DMS53 (cell line): ENCODE measurements around the gene EMC6.
"Not testable (repeated sequence)": the region's sequence is repeated elsewhere in the genome, so short reads cannot be mapped to it uniquely, and the experiment has no call there.

ENCODE experiments used
- DNase-seq: peaks from one replicate; lab custom pipeline; 2025; lab: John Stamatoyannopoulos, UW

Gene EMC6

DNA sequence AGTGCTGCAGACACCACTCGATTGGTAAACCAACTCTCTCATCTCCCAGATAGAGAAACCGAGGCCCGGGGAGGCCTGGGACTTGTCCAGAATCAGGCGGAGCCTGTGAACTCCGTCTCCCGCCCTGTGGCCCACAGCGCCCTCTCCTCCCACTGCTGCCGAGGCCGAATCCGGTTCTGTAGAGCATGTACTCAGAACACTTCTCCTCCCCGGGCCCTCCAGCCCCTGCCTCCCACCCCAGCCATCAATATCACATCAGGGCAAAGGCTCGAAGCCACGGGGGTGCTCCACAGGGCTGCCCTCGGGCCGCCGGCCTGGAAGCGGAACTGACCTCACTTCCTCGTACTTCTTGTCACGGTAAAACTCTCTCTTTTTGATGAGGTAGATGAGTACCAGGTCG, 13.0 kb downstream of the EMC6 start:
- no peak for DNase-seq

DNA sequence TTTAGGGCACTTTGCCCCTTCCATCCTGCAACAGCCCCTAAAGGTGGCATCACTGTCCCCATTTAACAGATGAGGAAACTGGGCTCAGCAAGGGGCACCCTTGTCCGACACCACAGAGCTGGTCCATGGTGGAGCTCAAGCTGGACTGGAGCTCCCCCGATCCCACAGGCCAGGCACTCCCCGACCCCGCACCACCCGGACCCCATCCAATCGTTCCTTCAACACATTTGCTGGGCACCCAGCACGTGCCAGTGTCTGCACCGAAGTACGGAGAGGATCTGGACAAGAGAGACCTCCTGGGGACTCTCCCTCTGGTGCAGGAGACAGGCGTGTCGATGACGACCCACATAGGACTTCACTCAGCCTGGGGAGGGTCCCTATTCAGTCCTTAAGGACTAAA, 13.4 kb downstream of the EMC6 start:
- no peak for DNase-seq

DNA sequence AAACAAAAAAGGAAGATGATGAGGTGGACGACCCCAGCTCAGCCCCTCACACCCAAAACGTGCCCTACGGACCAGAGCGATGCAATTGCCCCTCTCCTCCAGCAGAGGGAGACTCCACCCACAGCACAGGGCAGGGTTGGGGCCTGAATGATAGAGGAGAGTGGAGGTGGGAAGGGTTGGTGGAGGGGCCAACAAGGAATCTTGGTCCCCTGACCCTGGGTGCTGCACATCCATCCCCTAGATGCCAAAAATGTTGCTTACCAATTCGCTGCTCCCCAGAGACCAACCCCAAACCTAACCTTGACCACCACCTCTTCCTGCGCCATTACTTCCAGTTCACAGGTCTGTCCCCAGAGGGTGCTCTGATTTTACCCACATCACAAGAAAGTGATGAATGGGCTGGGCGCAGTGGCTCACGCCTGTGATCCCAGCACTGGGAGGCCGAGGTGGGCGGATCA, 14.5 kb downstream of the EMC6 start:
- peak; percentile 54 for DNase-seq

DNA sequence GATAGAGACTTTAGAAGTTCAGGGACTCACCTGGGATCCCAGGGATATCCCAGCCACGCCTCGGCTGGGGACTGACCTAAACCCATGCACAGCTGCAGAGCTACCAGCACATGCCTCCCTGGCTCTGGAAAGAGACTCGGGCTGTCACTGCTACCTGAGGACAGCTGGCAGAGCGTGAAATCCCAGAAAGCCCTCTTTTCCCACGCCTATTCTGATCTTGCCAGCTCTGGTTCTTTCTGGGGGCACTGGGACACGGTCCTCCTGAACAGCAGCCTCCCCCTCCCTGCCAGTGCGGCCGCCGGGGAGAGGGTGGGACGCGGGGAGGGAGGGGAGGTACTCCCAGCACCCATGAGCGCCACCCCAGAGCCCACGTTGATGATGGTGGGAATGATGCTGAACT, 16.6 kb downstream of the EMC6 start:
- no peak for DNase-seq

DNA sequence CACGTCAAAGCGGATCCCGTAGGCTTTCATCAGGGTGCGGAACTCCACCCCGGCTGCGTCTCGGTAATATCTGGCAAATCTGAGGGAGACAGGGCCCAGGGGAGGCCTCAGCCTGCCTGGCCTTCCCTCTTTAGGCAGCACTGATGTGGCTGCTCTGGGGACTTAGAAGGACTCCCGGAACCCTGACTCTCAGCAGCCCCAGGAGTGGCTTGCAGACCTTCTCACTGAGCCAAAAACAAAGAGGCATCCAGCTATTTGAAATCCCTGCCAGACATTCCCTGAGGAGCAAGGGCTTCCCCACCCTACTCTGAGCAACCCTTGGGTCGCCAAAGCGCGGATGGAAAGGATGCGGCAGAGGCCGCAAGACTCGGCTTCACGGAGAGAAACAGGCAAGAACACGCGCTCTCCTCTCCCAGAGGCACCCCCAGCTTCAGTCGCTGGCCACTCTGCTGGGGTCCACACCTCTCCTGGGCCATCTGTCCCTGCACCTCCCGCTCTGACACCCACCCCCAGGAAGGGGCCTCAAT, 19.5 kb downstream of the EMC6 start:
- no peak for DNase-seq

DNA sequence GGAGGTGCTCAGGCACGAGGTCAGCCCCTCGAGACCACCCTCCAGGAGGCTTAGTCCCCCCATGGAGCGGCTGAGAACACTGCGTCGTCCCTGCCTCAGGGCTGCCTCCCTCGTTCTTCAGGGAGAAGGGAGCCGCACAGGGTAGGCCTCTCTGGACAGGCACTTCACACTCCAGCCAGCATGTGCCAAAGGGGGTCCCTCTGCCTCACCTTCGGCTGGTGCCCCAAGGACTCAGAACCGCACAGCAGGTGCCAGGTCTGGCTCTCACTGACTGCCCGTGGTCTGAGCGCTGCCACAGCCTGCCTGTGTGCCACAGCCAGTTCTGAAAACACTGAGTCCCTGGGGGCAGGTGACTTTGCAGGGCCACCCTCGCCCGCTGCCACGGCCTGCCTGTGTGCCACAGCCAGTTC, 20.2 kb downstream of the EMC6 start:
- no peak for DNase-seq

DNA sequence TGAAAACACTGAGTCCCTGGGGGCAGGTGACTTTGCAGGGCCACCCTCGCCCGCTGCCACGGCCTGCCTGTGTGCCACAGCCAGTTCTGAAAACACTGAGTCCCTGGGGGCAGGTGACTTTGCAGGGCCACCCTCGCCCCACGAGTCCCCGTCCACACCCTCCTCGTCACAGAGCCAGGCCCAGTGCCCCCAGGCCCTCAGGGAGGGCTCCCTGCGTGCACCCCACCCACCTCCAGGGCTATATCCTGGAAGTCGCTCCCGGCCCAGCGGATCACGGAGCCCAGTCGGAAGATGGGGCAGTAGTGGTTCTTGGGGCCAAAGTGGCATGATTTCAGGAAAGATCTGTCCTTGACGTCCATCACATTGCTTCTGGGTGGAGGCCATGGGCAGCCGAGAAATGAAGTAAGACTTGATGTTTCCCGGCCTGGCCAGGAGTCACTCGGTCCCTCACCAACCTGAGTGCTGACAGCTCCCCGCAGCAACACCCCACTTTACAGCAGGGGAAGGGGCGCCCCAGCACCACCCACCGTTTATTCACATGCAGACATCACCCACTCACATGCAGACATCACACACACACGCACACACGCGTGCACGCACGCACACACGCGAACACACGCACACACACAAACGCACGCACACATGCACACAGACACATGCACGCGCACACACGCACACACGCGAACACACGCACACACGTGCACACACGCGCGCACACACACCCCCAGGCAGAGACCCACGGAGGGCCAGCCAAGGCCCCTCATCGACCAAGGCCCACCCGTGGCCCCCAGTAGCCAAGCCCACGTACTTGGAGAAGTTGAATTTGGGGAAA, 20.9 kb downstream of the EMC6 start:
- no peak for DNase-seq

DNA sequence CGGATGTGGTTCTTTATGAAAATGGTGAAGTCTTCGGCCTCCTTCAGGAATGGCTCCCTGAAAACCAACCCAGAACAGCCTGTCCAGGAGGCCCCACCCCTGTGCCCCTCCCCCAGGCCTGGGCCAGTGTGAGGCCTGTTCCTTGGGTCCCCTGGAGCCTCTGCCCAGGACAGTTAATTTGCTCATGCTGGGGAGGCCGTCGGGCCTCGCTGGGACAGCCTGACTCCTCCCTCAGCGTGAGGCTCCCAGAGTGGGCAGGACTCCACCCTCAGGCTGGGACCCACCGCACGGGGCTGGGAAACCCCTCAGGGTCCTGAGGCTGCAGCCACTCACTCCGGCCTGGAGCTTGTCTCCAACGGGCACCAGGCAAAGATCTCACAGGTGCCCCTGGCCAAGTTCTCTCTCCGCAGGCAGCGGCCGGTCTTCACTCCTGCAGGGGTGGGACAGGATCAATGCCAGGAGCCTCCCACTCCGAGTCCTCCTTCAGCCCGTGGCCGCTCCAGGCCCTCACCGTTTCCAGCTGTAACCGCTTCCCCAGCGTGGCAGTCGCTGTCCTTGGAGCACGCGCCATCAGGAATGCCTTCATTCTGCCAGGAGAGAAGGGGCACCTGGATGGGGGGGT, 21.6 kb downstream of the EMC6 start:
- no peak for DNase-seq

DNA sequence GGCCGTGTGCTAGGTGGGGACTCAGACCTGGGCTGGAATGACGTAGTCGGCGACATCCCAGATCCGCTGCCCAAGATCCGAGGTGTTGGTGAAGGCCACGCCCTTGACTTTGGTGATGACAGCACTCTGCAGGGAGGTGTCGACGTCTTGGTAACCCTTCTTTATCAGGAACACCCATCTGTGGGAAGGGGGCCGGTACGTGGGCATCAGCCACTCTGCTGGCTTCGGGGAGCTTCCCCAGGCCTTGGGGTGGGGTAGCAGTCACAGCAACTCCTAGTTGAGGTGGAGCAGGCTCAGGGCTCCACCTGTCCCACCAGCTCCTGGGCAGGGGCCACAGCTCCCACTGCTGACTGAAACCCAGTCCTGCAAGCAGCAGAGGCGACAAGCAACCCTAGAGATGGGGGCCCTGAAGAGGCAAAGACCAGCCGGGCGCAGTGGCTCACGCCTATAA, 23.0 kb downstream of the EMC6 start:
- no peak for DNase-seq

DNA sequence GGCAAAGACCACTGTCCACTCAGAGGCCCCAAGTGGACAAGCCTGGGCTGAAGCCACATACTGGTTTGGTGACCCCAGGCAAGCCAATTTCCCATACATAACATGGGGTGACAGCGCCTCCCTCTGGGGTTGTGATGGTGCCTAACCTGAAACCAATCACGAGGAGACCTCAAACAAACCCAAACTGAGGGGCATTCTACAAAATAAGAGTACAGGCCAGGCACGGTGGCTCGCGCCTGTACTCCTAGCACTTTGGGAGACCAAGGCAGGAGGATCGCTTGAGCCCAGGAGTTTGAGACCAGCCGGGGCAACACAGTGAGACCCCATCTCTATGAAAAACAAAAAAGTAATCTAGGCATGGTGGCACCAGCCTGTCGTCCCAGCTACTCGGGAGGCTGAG, 23.7 kb downstream of the EMC6 start:
- DNase-seq, result no peak

DNA sequence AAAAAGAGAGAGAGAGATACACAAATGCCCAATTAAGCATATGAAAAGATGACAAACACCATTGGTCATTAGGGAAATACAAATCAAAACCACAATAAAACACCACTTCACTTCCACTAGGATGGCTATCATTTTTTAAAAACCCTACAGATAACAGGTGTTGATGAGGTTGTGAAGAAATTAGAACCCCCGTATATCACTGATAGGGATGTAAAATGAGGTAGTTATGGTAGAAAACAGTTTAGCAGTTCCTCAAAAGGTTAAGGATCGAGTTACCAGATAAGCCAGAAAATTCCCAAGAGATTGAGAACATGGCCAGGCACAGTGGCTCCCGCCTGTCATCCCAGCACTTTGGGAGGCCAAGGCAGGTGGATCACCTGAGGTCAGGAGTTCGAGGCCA, 24.5 kb downstream of the EMC6 start:
- no peak for DNase-seq

DNA sequence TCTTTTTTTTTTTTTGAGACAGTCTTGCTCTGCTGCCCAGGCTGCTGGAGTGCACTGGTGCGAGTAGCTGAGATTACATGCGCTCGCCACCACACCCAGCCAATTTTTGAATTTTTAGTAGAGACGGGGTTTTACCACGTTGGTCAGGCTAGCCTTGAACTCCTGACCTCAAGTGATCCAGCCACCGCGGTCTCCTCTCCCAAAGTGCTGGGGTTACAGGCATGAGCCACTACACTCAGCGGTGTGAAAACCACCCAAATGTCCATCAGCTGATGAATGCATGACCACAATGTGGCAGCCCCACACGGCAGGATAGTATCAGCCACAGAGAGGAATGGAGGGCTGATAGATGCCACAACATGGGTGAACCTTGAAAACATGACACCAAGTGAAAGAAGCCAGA, 25.2 kb downstream of the EMC6 start:
- DNase-seq, result no peak

DNA sequence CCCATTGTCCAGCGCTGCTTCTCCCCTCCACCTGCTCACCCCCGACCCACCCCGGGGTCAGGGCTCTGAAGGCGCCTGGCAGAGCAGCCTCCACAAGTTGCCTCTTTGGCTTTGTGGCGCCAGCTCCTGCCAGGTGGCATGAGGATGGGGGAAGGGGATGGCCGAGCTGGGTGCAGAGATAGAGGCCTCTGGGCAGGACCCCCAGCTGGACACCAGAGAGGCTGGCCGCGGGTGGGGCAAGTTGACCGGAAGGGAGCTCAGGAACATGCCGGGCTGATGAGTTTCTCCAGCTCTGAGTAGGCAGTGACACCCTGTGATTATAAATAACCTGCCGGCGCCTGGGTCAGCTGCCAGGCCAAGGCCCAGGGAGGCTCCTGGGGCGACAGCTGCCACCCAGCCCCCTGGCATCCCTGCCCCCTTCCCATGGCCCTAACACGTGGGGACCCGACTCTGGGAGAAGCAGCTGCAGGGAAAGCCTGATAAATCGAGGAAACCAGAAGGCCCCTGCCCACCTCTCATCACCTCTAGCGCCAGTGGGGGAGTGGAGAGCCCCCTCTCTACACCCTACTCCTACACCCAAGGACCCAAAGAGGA, 26.6 kb downstream of the EMC6 start:
- peak; percentile 51 for DNase-seq

DNA sequence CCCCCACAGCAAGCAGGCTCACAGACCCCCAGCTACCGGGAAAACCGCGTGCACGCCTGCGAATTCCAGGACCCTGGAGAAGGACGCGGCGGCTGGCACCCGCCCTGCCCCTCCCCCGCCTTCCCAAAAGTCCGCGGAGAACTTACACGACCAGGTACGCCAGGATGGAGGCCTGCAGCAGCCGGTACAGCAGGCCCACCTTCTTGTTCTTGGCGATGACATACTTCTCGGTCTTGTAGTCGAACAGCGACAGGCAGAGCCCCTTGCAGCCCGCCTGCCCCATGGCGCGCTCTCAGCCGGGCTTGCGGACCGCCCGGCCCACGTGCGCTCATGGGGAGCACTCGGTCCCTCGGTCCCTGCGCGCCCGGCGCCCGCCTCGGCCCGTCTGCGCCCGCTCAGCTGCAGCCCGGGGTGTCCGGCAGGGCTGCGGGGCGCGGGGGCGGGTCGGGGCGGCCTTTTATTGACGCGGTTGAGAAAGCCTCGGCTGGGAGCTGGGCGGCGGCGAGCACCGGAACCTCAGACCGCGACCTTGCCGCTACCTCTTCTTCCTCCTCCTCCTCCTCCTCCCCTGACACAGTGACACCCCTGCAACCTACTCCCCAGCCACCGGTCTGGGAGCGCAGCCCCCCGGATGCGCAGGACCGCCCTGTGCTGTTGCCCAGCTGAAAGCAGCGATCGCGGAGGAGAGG, 27.3 kb downstream of the EMC6 start, which contains the start of gene P2RX5:
Gene P2RX5, minus strand, starts transcription at position 433 of the 689 bp plus-strand sequence. Its CDS starts 150 bp downstream, at position 283.
- DNase-seq, result peak; percentile 54

DNA sequence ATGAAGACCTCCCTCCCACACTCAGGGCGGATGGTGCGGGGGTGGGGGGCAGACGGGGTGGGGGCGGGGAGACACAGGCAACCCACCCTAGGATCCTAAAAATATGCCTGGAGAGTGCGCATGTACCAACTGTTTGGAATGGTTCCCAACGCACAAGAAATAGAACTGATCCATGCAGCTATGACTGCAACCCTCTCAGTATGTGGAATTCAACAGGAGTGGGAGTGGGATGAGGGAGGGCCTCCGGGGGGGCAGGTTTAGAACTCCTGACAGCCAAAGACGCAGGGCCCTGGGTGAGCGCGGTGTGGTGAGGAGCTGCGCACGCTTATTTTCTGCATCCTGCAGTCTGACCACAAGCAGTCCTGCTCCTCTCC, 28.5 kb downstream of the EMC6 start:
- DNase-seq, result no peak

DNA sequence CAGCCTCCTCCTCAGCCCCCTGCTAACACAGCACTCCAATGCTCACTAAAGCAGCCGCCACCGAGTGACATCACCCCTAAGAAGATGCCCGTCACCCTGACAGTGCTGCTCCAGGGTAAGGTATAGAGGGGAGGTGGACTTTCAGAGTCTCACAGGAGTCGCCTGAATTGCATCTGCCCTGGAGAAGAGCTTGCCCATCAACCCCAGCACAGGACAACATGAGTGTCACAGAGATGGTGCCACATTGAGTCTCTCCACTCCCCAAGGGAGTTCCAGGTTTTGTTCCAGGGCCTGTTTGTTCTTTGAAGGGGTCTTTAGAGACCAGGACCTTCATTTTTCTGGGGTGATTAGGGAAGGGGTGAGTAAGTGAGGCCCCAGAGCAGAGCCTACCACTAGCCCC, 29.5 kb downstream of the EMC6 start:
- DNase-seq, result no peak

DNA sequence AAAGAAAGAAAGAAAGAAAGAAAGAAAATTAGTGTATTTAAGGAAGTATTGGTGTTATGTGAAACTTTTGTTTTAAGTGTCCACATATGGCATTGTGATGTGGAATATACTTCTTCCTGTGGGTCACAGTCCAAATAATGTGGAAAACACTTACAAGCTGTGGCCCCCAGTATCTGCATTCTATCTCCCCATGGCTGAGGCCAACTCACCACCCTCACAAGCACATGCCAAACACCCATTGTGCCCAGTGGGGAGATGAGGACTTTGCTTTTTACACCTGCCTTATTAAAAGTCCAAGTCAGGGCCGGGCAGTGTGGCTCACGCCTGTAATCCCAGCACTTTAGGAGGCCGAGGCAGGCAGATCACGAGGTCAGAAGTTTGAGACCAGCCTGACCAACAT, 31.3 kb downstream of the EMC6 start:
- DNase-seq, result no peak

DNA sequence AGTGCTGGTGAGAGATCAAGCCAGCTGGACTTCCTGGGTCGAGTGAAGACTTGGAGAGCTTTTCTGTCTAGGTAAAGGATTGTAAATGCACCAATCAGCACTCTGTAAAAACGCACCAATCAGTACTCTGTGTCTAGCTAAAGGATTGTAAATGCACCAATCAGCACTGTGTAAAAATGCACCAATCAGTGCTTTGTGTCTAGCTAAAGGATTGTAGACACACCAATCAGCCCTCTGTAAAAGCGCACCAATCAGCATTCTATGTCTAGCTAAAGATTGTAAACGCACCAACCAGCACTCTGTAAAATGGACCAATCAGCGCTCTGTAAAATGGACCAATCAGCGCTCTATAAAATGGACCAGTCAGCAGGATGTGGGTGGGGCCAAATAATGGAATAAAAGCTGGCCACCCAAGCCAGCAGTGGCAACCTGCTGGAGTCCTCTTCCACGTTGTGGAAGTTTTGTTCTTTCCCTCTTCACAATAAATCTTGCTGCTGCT, 33.5 kb downstream of the EMC6 start:
- DNase-seq, result peak; percentile 16

DNA sequence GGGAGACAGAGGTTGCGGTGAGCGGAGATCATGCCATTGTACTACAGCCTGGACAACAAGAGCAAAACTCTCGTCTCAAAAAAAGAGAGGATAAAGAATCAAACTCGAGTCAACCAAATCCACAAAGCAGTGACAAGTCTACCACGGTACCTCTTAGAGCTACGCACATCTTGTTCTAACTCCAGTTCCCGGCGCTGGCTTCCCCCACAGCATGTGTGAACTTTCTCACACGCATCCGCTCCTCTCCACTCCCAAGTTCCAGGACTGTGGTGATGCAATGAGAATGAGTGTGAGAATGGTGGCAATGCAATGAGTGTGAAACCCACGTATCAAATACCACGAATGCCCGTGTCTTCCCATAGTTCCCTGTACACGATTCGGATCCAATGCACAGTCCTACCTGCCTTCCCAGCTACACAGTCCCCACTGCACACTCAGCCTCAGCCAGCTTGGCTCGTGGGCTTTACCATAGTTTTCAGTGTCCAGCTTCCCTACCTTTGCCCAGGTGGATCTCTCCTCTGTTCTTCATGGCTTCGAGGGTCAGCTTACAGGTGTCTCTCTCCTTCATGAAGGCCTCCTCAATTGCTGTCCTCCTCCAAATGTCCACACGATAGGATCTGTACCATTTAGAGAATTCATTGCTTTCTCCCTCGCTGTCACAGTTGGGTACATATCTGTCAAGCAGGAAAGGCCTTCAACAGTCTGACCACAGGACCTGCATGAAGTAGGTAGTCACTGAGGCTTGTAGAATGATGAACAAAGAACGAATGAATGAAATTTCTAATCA, 36.5 kb downstream of the EMC6 start:
- DNase-seq, result no peak

DNA sequence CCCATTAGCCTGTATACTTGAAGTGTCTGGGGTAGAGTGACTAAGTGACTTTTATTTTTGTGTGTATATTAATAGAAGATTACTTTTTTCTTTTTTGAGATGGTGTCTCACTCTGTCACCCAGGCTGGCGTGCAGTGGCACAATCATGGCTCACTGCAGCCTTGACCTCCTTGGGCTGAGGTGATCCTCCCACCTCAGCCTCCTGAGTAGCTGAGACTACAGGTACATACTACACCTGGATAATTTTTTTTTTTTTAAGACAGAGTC, 37.0 kb downstream of the EMC6 start:
- not testable (repeated sequence) for DNase-seq

DNA sequence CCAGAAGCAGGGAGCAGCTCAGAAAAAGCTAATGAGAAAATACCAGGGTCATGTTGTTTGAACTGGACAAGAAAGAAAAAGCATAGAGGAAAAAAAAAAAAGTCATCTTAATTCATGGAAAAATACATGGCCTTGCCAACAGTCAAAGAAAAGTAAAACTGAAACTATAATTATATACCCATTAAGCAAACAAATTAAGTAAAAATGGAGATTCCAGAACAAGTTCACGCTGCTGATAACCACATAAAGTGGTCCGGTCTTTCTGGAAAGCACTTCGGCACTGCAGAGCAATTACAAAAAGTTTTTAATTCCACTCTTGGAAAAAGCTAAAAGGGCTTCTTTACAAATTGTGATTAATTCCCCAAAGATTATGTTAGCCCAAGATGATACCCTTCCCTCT, 39.8 kb downstream of the EMC6 start:
- DNase-seq, result no peak
